GM18498 (cell line): ENCODE results near the gene SERPINE1.
"Not testable (repeated sequence)": the region's sequence is repeated elsewhere in the genome, so short reads cannot be mapped to it uniquely, and the experiment has no call there.

Source experiments
- ATAC-seq: cut with Tn5 transposase; IDR thresholded peaks from one replicate; pipeline ENCODE4 v1.9.1; 2021; ENCODE audit warnings: mild to moderate bottlenecking, moderate library complexity; ENCODE audit not compliant: unreplicated experiment

The SERPINE1 gene

DNA sequence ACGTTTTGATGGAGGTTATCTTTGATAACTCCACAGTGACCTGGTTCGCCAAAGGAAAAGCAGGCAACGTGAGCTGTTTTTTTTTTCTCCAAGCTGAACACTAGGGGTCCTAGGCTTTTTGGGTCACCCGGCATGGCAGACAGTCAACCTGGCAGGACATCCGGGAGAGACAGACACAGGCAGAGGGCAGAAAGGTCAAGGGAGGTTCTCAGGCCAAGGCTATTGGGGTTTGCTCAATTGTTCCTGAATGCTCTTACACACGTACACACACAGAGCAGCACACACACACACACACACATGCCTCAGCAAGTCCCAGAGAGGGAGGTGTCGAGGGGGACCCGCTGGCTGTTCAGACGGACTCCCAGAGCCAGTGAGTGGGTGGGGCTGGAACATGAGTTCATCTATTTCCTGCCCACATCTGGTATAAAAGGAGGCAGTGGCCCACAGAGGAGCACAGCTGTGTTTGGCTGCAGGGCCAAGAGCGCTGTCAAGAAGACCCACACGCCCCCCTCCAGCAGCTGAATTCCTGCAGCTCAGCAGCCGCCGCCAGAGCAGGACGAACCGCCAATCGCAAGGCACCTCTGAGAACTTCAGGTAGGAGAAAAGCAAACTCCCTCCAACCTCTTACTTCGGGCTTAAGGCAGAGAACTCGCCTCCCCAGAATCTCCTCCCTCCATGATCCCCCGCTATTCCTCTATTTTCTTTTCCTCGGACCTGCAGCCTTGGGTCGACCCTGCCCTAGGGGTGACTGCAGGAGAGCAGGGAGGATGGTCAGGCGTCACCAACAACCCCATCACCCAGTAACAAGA lies at the start of gene SERPINE1:
Gene SERPINE1 (plus strand): TSS at position 454 of the 809 bp plus-strand sequence. CDS start 1,290 bp downstream, outside the sequence.
- peak; percentile 59 for ATAC-seq

DNA sequence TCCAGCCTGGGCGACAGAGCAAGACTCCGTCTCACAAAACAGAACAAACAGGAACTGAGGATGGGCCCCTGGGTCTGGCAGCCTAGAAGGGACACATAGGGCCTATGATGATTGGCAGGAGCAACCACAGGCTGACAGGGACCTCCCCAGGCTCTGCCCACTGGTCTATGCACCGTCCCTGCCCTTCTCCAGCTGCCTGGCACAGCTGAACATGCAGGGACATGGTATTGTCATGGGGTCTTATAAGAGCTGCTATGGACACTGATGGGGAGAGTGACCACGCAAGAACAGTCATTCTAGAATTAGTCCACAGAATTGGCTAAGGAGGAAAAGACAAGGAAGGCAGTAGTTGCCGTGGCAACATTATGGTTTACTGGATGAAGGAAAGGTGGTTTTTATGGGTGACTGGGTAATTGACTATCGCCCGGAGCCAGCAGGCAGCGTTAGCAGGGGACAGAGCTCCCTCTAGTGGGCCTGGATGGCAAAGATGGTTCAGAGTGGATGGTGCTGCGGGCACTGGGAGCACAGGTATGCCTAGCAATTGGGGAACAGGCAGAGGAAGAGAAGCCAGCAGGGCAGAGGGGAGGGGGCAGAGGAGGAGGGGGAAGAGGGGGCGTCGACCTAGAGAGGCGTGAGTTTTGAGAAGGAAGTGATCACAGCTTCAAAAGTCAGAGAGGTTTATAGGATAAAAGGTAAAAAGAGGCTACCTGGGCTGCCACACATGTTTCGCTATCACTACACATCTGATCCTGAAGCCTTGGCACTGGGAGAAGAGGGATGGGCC lies 49.4 kb upstream of the SERPINE1 start:
- peak; percentile 81 for ATAC-seq

DNA sequence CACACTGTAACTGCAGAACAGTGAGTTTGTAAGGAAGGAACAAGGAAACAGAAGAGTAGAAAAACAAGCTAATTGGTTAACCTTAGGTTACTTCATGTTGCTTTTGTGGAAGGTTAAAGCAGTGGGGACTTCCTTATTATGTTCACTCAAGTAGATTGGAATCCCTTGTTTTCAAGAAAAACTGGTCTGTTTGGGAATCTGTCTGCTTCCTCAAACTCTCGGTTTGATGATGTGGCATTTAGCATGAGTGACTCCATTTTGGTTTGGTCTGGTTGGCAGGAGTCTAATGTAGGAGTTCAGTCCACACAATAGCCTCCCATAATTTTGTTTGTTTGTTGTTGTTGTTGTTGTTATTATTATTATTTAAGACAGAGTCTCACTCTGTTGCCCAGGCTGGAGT lies 45.5 kb upstream of the SERPINE1 start:
- no peak for ATAC-seq

DNA sequence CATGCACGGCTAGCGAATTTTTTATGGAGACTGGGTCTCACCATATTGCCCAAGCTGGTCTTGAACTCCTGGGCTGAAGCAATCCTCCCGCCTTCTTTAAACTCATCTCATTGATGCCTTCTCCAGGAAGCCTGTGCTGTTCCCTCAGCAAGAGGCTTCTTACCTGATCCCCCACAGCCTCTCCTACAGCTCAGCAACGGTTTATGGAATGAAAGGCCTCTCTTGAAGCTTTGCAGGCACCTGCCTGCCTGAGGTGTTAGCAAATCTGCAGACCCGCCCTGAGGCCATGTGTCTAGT lies 42.1 kb upstream of the SERPINE1 start:
- ATAC-seq, result no peak

DNA sequence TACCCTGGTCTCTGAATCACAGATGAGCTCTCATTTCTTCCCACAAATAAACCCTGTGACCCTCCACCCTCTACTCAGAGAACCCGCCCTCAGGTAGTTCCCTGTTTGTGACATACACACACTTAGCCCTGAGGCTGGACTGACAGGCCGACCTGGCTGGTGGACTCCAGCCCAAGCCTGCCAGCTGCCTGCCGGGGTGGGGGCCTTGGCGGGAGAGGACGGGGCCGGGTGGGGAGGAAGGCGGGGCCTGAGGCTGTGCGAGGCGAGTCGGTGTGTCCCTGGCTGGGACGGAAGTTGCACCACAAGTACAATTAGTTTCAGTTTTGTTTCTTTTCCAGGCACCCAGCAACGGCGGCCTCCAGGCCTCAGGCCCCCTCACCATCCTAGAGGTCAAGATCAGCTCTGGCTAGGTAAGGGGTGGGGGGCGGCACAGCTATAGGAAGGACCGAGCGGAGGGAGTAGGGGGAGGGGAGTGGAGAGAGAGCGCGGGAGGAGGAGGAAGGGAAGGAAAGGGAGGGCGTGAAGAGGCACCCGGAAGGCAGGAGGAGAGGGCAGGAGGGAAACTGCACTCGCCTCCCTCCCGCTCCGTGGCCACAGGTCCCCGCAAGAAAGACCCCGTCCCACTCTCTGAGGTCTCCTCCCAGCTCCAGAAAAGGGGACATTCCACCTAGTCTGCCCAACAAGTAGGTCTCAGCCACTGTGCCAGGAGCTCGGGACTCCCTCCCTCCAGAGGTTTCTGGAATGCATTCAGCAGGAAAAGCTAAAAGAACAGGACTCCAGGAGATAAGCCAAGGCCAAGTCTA lies 41.5 kb upstream of the SERPINE1 start, which contains the start of gene TRIM56:
Gene TRIM56 (plus strand): TSS at position 320 of the 803 bp plus-strand sequence. CDS start 1,832 bp downstream, outside the sequence.
- ATAC-seq, result peak; percentile 90

DNA sequence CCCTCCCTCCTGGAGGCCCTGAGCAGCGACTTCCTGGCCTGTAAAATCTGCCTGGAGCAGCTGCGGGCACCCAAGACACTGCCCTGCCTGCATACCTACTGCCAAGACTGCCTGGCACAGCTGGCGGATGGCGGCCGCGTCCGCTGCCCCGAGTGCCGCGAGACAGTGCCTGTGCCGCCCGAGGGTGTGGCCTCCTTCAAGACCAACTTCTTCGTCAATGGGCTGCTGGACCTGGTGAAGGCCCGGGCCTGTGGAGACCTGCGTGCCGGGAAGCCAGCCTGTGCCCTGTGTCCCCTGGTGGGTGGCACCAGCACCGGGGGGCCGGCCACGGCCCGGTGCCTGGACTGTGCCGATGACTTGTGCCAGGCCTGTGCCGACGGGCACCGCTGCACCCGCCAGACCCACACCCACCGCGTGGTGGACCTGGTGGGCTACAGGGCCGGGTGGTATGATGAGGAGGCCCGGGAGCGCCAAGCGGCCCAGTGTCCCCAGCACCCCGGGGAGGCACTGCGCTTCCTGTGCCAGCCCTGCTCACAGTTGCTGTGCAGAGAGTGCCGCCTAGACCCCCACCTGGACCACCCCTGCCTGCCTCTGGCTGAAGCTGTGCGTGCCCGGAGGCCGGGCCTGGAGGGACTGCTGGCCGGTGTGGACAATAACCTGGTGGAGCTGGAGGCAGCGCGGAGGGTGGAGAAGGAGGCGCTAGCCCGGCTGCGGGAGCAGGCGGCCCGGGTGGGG lies 39.4 kb upstream of the SERPINE1 start:
- no peak for ATAC-seq

DNA sequence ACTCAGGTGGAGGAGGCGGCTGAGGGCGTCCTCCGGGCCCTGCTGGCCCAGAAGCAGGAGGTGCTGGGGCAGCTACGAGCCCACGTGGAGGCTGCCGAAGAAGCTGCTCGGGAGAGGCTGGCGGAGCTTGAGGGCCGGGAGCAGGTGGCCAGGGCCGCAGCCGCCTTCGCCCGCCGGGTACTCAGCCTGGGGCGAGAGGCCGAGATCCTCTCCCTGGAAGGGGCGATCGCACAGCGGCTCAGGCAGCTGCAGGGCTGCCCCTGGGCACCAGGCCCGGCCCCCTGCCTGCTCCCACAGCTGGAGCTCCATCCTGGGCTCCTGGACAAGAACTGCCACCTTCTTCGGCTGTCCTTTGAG lies 38.9 kb upstream of the SERPINE1 start:
- no peak for ATAC-seq

DNA sequence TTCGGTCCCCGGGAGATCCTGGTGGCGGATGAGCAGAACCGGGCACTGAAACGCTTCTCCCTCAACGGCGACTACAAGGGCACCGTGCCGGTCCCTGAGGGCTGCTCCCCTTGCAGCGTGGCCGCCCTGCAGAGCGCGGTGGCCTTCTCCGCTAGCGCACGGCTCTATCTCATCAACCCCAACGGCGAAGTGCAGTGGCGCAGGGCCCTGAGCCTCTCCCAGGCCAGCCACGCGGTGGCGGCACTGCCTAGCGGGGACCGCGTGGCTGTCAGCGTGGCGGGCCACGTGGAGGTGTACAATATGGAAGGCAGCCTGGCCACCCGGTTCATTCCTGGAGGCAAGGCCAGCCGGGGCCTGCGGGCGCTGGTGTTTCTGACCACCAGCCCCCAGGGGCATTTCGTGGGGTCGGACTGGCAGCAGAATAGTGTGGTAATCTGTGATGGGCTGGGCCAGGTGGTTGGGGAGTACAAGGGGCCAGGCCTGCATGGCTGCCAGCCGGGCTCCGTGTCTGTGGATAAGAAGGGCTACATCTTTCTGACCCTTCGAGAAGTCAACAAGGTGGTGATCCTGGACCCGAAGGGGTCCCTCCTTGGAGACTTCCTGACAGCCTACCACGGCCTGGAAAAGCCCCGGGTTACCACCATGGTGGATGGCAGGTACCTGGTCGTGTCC lies 37.9 kb upstream of the SERPINE1 start:
- no peak for ATAC-seq

DNA sequence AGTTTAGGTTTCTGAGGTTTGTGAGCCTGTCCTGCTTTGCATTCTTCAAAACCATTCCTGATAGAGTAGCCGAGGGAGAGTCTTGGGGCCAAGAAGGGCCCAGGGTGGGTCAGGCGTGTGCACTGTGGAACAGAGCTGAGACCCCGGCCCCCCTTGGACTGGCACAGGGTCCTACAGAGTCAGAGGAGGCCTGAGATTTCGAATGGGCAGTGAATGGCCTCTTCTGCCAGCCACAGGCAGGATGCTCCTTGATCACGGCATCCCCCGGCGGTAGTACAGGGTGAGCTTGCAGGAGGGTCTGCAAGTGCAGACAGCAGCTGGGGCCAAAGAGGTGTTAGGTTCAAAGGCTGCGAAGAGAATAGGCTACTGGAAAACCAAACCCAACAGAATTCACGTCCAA lies 37.0 kb upstream of the SERPINE1 start:
- ATAC-seq, result no peak

DNA sequence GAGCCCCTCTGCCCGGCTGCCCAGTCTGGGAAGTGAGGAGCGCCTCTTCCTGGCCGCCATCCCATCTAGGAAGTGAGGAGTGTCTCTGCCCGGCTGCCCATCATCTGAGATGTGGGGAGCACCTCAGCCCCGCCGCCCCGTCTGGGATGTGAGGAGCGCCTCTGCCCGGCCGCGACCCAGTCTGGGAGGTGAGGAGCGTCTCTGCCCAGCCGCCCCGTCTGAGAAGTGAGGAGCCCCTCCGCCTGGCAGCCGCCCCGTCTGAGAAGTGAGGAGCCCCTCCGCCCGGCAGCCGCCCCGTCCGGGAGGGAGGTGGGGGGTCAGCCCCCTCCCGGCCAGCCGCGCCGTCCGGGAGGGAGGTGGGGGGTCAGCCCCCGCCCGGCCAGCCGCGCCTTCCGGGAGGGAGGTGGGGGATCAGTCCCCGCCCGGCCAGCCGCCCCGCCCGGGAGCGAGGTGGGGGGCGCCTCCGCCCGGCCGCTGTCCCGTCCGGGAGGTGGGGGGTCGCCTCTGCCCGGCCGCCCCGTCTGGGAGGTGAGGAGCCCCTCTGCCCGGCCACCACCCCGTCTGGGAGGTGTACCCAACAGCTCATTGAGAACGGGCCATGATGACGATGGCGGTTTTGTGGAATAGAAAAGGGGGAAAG lies 34.5 kb upstream of the SERPINE1 start:
- ATAC-seq, result not testable (repeated sequence)

DNA sequence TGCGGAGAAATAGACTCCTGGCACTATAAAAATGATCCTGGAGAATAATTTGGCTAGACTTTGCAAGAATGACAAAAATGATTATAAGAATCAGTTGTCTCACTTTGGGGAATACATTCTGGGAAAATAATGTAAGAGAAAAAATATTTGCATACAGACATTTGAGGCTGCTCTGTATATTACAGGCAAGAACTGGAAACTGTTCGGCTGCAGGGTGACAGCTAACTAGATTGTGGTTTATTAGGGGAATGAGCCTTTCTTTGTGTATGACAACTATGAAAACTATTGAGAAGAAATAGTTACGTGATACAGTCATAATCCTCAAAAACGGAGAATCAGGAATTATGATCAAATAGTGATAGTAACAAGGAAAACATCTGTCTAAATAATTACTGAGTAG lies 33.0 kb upstream of the SERPINE1 start:
- no peak for ATAC-seq

DNA sequence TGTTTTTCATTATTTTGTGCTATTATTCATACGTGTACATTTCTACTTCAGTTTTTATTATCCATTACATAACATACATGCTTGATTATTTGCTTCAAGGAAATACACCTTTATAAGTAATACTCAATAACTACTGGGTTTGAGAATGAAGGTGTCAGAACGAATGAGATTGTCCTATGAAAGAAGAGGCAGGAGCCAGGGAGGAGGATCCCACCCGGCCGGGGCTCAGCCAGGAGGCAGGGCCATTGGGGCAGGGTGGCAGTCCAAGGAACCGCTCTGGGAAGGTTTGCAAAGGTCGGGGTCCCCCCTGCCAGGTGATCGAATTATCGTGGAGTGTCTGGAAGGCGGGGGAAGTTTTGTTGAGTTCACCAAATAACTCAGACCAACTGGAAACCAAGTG lies 32.5 kb upstream of the SERPINE1 start:
- no peak for ATAC-seq

DNA sequence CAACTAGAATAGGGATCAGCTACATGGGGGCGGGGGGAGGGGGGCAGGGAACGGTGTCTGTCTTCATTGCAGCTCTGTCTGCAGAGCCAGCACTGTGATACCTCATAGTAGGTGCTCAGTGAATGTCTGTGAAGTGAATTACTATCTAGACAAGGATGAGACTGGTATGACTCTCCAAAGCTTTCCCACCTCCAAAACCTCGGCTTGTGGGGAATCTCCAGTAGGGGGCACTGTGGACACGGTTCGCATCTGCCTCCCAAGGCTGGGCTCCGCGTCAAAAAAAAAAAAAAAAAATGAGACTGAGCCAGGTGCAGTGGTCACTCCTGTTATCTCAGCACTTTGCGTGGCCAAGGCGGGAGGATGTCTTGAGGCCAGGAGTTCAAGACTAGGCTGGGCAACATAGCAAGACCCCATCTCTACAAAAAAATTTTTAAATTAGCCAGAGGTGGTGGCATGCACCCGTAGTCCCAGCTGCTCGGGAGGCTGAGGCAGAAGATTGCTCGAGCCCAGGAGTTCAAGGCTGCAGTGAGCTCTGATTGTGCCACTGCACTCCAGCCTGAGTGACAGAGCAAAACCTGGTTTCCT lies 32.0 kb upstream of the SERPINE1 start:
- ATAC-seq, result no peak

DNA sequence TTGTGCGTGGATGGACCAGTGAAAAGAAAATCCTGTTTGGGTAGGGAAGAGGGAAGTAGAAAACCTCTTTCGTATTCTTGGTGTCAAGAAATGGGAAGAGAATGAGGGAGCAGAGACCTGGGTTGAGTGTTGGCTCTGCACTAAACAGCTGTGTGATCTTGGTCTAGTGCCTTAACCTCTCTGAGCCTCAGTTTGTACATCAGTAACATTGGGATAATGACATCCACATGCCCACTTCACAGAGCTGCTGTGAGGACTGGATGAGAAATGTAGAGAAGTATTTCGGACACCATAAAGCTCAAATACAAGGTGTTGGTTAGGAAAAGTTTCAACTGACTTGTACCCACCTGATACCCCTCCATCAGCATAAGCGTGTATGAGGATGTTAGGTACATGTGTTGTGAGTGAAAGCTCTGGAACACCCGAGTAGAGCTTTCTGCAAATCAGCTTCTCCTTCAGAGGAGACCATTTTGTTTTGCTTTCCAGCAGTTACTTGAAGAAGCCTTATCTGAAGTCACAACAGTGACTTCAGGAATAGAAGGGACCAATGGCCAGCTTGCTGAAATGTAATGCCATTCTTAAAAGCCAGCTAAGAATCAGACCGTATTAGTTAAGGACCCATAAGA lies 30.5 kb upstream of the SERPINE1 start:
- no peak for ATAC-seq

DNA sequence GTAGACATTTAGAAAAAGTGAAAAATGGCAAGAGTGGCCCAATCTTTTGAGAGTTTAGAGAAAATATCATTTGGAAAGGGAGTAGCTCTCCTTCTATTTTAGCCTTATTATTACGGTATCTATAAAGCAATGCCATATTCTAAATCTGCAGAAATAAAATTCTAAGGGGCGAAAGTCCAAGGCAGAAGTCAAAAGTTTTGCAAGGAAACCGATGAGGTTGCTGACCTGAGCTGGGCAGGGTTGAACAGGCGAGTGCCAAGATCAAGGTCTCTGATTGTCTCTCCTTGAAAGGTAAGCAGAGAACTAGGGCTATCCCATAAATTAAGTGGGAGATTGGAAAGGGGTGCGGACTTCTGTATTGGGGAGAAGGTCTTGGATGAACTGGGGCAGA lies 30.0 kb upstream of the SERPINE1 start:
- ATAC-seq, result no peak

DNA sequence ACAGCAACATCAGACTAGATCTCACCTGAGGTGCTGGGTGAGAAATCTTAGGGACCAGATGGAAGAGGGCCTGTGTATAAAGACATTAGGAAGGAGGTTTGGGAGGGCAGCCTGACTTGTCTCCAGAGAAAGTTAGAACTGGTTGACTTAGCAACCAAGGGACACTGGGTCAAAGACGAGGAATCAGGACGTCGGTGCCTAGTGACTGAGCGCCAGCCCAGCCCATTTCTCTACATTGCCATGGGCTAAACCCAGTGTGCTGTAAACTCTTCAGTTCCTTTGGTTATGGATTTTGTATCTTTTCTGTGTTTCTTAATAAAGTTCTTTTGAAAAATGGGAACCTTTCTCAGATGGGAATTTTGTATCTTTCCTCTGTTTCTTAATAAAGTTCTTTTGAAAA lies 29.3 kb upstream of the SERPINE1 start:
- no peak for ATAC-seq

DNA sequence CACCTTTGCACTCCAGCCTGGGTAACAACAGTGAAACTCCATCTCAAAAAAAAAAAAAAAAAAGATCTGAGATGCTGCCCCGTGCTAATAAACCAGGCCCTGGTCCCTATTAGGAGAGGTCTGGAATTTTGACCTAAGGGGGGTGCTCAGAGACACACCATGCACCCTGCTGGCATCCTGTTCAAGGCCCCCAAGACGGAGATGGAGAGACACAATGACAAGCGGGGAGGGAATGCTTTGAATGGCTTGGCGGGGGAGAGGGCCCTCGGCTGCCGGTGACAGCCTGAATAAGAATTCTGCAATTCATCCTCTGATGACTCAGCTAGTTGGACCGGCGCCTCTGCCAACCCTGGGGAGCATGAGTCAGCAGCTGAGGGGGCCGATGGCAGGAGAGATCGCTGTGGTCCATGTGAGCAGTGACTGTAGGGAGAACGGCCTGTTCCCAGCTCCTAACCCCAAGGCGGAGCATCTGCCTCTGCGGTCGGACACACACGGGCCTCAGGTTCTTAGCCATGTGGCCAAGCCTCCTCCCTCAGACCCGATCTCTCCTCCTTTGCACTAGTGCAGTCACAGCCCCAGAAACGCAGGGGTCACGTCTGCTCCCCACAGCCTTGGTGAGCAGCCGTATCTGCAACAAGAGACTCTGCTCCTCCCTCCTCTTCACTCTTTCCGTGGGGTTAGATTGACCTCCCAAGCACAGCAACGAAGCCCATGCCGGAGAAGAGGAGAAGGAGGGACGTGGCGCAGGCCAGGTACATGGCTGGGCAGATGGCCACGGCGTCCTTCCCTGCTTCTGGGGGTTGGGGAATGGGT lies 26.7 kb upstream of the SERPINE1 start:
- no peak for ATAC-seq
